Mesenchymal stem cell (in vitro differentiated cells and primary cell): Measurements from ENCODE around the gene BRAT1.

ENCODE experiments used
- DNase-seq: peaks from one replicate; pipeline ENCODE4 v3.0.0-alpha.2; 2013
- H2AFZ ChIP-seq: one replicate; pipeline ENCODE4 v1.6.1; 2013; ENCODE audit warnings: low read depth, mild to moderate bottlenecking, control low read depth, inconsistent platforms, low read length, moderate library complexity
- H2AK5ac ChIP-seq: 2 replicates; pipeline ENCODE4 v1.6.1; 2013; ENCODE audit warnings: low read length, moderate library complexity, mild to moderate bottlenecking, inconsistent platforms; ENCODE audit not compliant: severe bottlenecking
- H2BK120ac ChIP-seq: one replicate; pipeline ENCODE4 v1.6.1; 2013; ENCODE audit warnings: low read depth, mild to moderate bottlenecking, inconsistent platforms, low read length, moderate library complexity
- H2BK12ac ChIP-seq, 2 experiments: one replicate each; pipeline ENCODE4 v1.6.1; 2013; ENCODE audit warnings: inconsistent platforms in 2 of 2, low read length in 2 of 2, mild to moderate bottlenecking in 2 of 2, moderate library complexity in 2 of 2, control low read depth in 1 of 2
- H2BK15ac ChIP-seq: one replicate; pipeline ENCODE4 v1.6.1; 2013; ENCODE audit warnings: mild to moderate bottlenecking, low read depth, inconsistent platforms; ENCODE audit not compliant: poor library complexity, severe bottlenecking
- H2BK5ac ChIP-seq: 2 replicates; pipeline ENCODE4 v1.6.1; 2013; ENCODE audit warnings: low read depth, mild to moderate bottlenecking, low read length, control low read depth, inconsistent platforms; ENCODE audit not compliant: poor library complexity, severe bottlenecking
- H3K14ac ChIP-seq, 2 experiments: one replicate each; pipeline ENCODE4 v1.6.1; 2013; ENCODE audit warnings: inconsistent platforms in 2 of 2, low read length in 2 of 2, control low read depth in 1 of 2, mild to moderate bottlenecking in 1 of 2, moderate library complexity in 1 of 2
- H3K18ac ChIP-seq, 2 experiments: one replicate each; pipeline ENCODE4 v1.6.1; 2013; ENCODE audit warnings: inconsistent platforms in 2 of 2, low read length in 2 of 2, control low read depth in 1 of 2, low read depth in 1 of 2, mild to moderate bottlenecking in 1 of 2
- H3K23ac ChIP-seq, 2 experiments: one replicate each; pipeline ENCODE4 v1.6.1; 2013; ENCODE audit warnings: inconsistent platforms in 2 of 2, low read length in 2 of 2, mild to moderate bottlenecking in 2 of 2, moderate library complexity in 2 of 2, control low read depth in 1 of 2
- H3K27ac ChIP-seq: 2 replicates; pipeline ENCODE4 v1.5.1; 2013; ENCODE audit warnings: mild to moderate bottlenecking, moderate library complexity, low read length, control low read depth, inconsistent platforms; ENCODE audit not compliant: poor library complexity, severe bottlenecking
- H3K27me3 ChIP-seq, 2 experiments: 2 replicates each; pipeline versions ENCODE4 v1.6.1 to v1.7.0; 2013; ENCODE audit warnings: low read length in 2 of 2, mild to moderate bottlenecking in 2 of 2, moderate library complexity in 2 of 2, control low read depth in 1 of 2, inconsistent platforms in 1 of 2; ENCODE audit not compliant: control insufficient read depth in 1 of 2, insufficient read depth in 1 of 2
- H3K36me3 ChIP-seq, 2 experiments: 2 replicates each; pipeline versions ENCODE4 v1.6.1 to v1.7.0; 2013; ENCODE audit warnings: low read length in 2 of 2, control low read depth in 1 of 2, inconsistent platforms in 1 of 2, low read depth in 1 of 2, mild to moderate bottlenecking in 1 of 2; ENCODE audit not compliant: insufficient read depth in 2 of 2, control insufficient read depth in 1 of 2
- H3K4ac ChIP-seq, 2 experiments: one replicate each; pipeline ENCODE4 v1.6.1; 2013; ENCODE audit warnings: inconsistent platforms in 2 of 2, low read length in 2 of 2, mild to moderate bottlenecking in 2 of 2, moderate library complexity in 2 of 2, control low read depth in 1 of 2, low read depth in 1 of 2
- H3K4me1 ChIP-seq: 2 replicates; pipeline ENCODE4 v1.6.1; 2013; ENCODE audit warnings: low read depth, low read length, control low read depth; ENCODE audit not compliant: control insufficient read depth, insufficient read depth
- H3K4me2 ChIP-seq: 2 replicates; pipeline ENCODE4 v1.6.1; 2013; ENCODE audit warnings: low read length, mild to moderate bottlenecking, inconsistent platforms; ENCODE audit not compliant: poor library complexity, severe bottlenecking
- H3K4me3 ChIP-seq, 2 experiments: 2 replicates each; pipeline versions ENCODE4 v1.5.1 to v1.7.0; 2013; ENCODE audit warnings: low read length in 2 of 2, mild to moderate bottlenecking in 2 of 2, control low read depth in 1 of 2, low read depth in 1 of 2; ENCODE audit not compliant: insufficient read depth in 1 of 2
- H3K79me1 ChIP-seq: replicated peaks from 2 replicates; pipeline ENCODE4 v1.6.1; 2013; ENCODE audit warnings: mild to moderate bottlenecking, control low read depth, low read length, inconsistent platforms; ENCODE audit not compliant: poor library complexity, severe bottlenecking
- H3K9ac ChIP-seq: 2 replicates; pipeline ENCODE4 v1.7.0; 2013; ENCODE audit warnings: mild to moderate bottlenecking, low read length, moderate library complexity
- H3K9me3 ChIP-seq: 2 replicates; pipeline ENCODE4 v1.7.0; 2013; ENCODE audit warnings: mild to moderate bottlenecking, low read length; ENCODE audit not compliant: control insufficient read depth
- H4K8ac ChIP-seq: one replicate; pipeline ENCODE4 v1.6.1; 2013; ENCODE audit warnings: inconsistent platforms, mild to moderate bottlenecking, low read length, moderate library complexity
- H4K91ac ChIP-seq: one replicate; pipeline ENCODE4 v1.6.1; 2013; ENCODE audit warnings: mild to moderate bottlenecking, low read length, inconsistent platforms
- WGBS: methylation state at CpG from one replicate; pipeline ENCODE4 v1.1.7; 2013; ENCODE audit warnings: mixed read lengths; 5-methylcytosine and 5-hydroxymethylcytosine counted together

BRAT1 gene

GRCh38 chr7:2542916-2543871 is 12.1 kb downstream of the BRAT1 start:
- Histone ChIP-seq H3K14ac (no peak overlapping the region), H4K8ac (no peak overlapping the region), H3K18ac (no peak overlapping the region), H3K4me3 (no peak overlapping the region), H3K23ac (no peak overlapping the region), H3K4me2 (no peak overlapping the region), H3K79me1 (peaks cover 14% of the 10 kb centered on the region), H3K4me1 (peaks cover 7% of the 10 kb centered on the region), H3K9me3 (no peaks in the 10 kb centered on the region), H3K4ac (no peak overlapping the region), H2BK12ac (no peak overlapping the region), H2BK15ac (peak overlapping the region; percentile 31), H2AFZ (no peak overlapping the region), H4K91ac (no peak overlapping the region), H3K36me3 (peaks cover 66 to 87% of the 10 kb centered on the region in 2 experiments), H3K27me3 (no peaks in the 10 kb centered on the region), H2AK5ac (no peak overlapping the region), H3K27ac (no peak overlapping the region), H2BK5ac (no peak overlapping the region), H2BK120ac (no peak overlapping the region), H3K9ac (no peak overlapping the region)
- no peak for DNase-seq
- 94% methylated on average over 50 of the region's 53 CpGs for WGBS

- Histone ChIP-seq H3K27me3 (no peaks in the 10 kb centered on the region), H2AFZ (no peak overlapping the region), H3K9ac (no peak overlapping the region), H3K36me3 (peaks cover 63 to 88% of the 10 kb centered on the region in 2 experiments), H3K27ac (no peak overlapping the region), H3K14ac (no peak overlapping the region), H2BK5ac (no peak overlapping the region), H2BK12ac (no peak overlapping the region), H4K8ac (no peak overlapping the region), H3K4me2 (no peak overlapping the region), H4K91ac (no peak overlapping the region), H3K4me1 (peaks cover 7% of the 10 kb centered on the region), H3K9me3 (no peaks in the 10 kb centered on the region), H2BK120ac (no peak overlapping the region), H3K23ac (no peak overlapping the region), H2BK15ac (no peak overlapping the region), H3K79me1 (peaks cover 6% of the 10 kb centered on the region), H3K18ac (no peak overlapping the region), H3K4ac (no peak overlapping the region), H2AK5ac (no peak overlapping the region), H3K4me3 (no peak overlapping the region)
- WGBS = 96% methylated on average over 25 of the region's 25 CpGs
- DNase-seq = no peak
These were observed 13.1 kb downstream of the BRAT1 start for GRCh38 chr7:2542011-2542915.

GRCh38 chr7:2541291-2542010 is 13.9 kb downstream of the BRAT1 start:
- H3K4me1 ChIP-seq = peaks cover 7% of the 10 kb centered on the region
- 99% methylated on average over 38 of the region's 40 CpGs for WGBS
- peaks cover 1% of the 10 kb centered on the region for H3K79me1 ChIP-seq

More at GRCh38 chr7:2541291-2542010, 13.9 kb downstream of the BRAT1 start:
- no peak overlapping the region for H4K8ac ChIP-seq
- no peak overlapping the region for H3K18ac ChIP-seq
- no peak overlapping the region for H3K27ac ChIP-seq
- H3K4ac ChIP-seq = no peak overlapping the region
- no peak overlapping the region for H2BK12ac ChIP-seq
- H2BK15ac ChIP-seq = no peak overlapping the region
- DNase-seq = no peak
- H3K9ac ChIP-seq = no peak overlapping the region
- H2BK120ac ChIP-seq = no peak overlapping the region
- H2AFZ ChIP-seq = no peak overlapping the region
- H4K91ac ChIP-seq = no peak overlapping the region
- H3K36me3 ChIP-seq = peaks cover 57 to 82% of the 10 kb centered on the region in 2 experiments
- H3K4me3 ChIP-seq = no peak overlapping the region
- no peak overlapping the region for H2AK5ac ChIP-seq
- no peak overlapping the region for H2BK5ac ChIP-seq
- H3K23ac ChIP-seq = no peak overlapping the region
- H3K9me3 ChIP-seq = no peaks in the 10 kb centered on the region
- H3K4me2 ChIP-seq = no peak overlapping the region
- H3K27me3 ChIP-seq = no peaks in the 10 kb centered on the region
- H3K14ac ChIP-seq = no peak overlapping the region
